ENCODE results near the gene SCLY.

Gene SCLY

GRCh38 chr2:238140721-238141540 is 80.1 kb downstream of the SCLY start:
- TF ChIP-seq, protein P1, sequence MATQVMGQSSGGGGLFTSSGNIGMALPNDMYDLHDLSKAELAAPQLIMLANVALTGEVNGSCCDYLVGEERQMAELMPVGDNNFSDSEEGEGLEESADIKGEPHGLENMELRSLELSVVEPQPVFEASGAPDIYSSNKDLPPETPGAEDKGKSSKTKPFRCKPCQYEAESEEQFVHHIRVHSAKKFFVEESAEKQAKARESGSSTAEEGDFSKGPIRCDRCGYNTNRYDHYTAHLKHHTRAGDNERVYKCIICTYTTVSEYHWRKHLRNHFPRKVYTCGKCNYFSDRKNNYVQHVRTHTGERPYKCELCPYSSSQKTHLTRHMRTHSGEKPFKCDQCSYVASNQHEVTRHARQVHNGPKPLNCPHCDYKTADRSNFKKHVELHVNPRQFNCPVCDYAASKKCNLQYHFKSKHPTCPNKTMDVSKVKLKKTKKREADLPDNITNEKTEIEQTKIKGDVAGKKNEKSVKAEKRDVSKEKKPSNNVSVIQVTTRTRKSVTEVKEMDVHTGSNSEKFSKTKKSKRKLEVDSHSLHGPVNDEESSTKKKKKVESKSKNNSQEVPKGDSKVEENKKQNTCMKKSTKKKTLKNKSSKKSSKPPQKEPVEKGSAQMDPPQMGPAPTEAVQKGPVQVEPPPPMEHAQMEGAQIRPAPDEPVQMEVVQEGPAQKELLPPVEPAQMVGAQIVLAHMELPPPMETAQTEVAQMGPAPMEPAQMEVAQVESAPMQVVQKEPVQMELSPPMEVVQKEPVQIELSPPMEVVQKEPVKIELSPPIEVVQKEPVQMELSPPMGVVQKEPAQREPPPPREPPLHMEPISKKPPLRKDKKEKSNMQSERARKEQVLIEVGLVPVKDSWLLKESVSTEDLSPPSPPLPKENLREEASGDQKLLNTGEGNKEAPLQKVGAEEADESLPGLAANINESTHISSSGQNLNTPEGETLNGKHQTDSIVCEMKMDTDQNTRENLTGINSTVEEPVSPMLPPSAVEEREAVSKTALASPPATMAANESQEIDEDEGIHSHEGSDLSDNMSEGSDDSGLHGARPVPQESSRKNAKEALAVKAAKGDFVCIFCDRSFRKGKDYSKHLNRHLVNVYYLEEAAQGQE (tag by site-specific recombination; IDR thresholded peaks at IDR 0.05) = no peak
- TF ChIP-seq GLIS1 (tag by site-specific recombination; IDR thresholded peaks at IDR 0.05) = no peak
- no peak for TF ChIP-seq RBAK (tag by site-specific recombination; IDR thresholded peaks at IDR 0.05)
- no peak for TF ChIP-seq GLI2 (tag by site-specific recombination; IDR thresholded peaks at IDR 0.05; ENCODE audit: borderline replicate concordance, low read depth)
- TF ChIP-seq, protein P2, sequence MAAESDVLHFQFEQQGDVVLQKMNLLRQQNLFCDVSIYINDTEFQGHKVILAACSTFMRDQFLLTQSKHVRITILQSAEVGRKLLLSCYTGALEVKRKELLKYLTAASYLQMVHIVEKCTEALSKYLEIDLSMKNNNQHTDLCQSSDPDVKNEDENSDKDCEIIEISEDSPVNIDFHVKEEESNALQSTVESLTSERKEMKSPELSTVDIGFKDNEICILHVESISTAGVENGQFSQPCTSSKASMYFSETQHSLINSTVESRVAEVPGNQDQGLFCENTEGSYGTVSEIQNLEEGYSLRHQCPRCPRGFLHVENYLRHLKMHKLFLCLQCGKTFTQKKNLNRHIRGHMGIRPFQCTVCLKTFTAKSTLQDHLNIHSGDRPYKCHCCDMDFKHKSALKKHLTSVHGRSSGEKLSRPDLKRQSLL (tag by site-specific recombination; IDR thresholded peaks at IDR 0.05) = no peak
- no peak for TF ChIP-seq ZNF449 (tag by site-specific recombination; IDR thresholded peaks at IDR 0.05)
- TF ChIP-seq SP2 (tag by site-specific recombination; IDR thresholded peaks at IDR 0.05) = no peak
- no peak for TF ChIP-seq ZNF184 (tag by site-specific recombination; IDR thresholded peaks at IDR 0.05)
- no peak for TF ChIP-seq SP7 (tag by site-specific recombination; IDR thresholded peaks at IDR 0.05)
- no peak for TF ChIP-seq HOXD13 (CRISPR knock-in tag; IDR thresholded peaks at IDR 0.05; ENCODE audit: borderline replicate concordance)
- TF ChIP-seq ZNF24 (tag by site-specific recombination; IDR thresholded peaks at IDR 0.05) = no peak
- TF ChIP-seq, protein P3, sequence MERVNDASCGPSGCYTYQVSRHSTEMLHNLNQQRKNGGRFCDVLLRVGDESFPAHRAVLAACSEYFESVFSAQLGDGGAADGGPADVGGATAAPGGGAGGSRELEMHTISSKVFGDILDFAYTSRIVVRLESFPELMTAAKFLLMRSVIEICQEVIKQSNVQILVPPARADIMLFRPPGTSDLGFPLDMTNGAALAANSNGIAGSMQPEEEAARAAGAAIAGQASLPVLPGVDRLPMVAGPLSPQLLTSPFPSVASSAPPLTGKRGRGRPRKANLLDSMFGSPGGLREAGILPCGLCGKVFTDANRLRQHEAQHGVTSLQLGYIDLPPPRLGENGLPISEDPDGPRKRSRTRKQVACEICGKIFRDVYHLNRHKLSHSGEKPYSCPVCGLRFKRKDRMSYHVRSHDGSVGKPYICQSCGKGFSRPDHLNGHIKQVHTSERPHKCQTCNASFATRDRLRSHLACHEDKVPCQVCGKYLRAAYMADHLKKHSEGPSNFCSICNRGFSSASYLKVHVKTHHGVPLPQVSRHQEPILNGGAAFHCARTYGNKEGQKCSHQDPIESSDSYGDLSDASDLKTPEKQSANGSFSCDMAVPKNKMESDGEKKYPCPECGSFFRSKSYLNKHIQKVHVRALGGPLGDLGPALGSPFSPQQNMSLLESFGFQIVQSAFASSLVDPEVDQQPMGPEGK (tag by site-specific recombination; IDR thresholded peaks at IDR 0.05) = no peak
- TF ChIP-seq, protein P4, sequence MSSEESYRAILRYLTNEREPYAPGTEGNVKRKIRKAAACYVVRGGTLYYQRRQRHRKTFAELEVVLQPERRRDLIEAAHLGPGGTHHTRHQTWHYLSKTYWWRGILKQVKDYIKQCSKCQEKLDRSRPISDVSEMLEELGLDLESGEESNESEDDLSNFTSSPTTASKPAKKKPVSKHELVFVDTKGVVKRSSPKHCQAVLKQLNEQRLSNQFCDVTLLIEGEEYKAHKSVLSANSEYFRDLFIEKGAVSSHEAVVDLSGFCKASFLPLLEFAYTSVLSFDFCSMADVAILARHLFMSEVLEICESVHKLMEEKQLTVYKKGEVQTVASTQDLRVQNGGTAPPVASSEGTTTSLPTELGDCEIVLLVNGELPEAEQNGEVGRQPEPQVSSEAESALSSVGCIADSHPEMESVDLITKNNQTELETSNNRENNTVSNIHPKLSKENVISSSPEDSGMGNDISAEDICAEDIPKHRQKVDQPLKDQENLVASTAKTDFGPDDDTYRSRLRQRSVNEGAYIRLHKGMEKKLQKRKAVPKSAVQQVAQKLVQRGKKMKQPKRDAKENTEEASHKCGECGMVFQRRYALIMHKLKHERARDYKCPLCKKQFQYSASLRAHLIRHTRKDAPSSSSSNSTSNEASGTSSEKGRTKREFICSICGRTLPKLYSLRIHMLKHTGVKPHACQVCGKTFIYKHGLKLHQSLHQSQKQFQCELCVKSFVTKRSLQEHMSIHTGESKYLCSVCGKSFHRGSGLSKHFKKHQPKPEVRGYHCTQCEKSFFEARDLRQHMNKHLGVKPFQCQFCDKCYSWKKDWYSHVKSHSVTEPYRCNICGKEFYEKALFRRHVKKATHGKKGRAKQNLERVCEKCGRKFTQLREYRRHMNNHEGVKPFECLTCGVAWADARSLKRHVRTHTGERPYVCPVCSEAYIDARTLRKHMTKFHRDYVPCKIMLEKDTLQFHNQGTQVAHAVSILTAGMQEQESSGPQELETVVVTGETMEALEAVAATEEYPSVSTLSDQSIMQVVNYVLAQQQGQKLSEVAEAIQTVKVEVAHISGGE (tag by site-specific recombination; conservative IDR thresholded peaks at IDR 0.05; ENCODE audit: low read depth) = no peak
- no peak for TF ChIP-seq ZNF776 (tag by site-specific recombination; IDR thresholded peaks at IDR 0.05; ENCODE audit: borderline replicate concordance)
- no peaks in the 10 kb centered on the region for H3K9me3 ChIP-seq (ENCODE audit: control insufficient read depth, insufficient read depth, low read depth, low read length)
- no peaks in the 10 kb centered on the region for H3K4me1 ChIP-seq (ENCODE audit: control insufficient read depth, insufficient read depth, low read length)
- no peak overlapping the region; the same call in 1 of the 2 replicates for H3K27ac ChIP-seq (ENCODE audit: extremely low read depth, low read depth, low read length)
- H3K36me3 ChIP-seq (ENCODE audit: control insufficient read depth in 2 of 2, insufficient read depth in 1 of 2, low read length in 2 of 2) = no peaks in the 10 kb centered on the region
- CTCF ChIA-PET = no interaction called here
- POLR2A ChIA-PET = no interaction called here
- H3K4me3 ChIP-seq (ENCODE audit: low read depth, low read length) = no peak overlapping the region
